Activated T-helper 2 cell treated with anti-CD3 and anti-CD28 coated beads, Interferon-gamma antibody, Interleukin-2, Interleukin-4, amounts not matched to agents 10 μg/mL and 5 μg/mL and 100 μg/mL, durations not matched to agents 14 hours and 24 hours and 36 hours (primary cell): ENCODE results near the gene PCDHGC4. TPM values are rescaled to one million over a fixed set of nuclear protein-coding genes. Genes with fewer than 3 reads are reported as not detected.

Source experiments
- DNase-seq: peaks from one replicate; pipeline ENCODE4 v3.0.0; 2021; ENCODE audit warnings: low spot score
- H3K27ac Mint-ChIP-seq: one replicate; pipeline ENCODE4 v1.8.0; 2021; ENCODE audit warnings: mixed read lengths
- H3K27me3 Mint-ChIP-seq: one replicate; pipeline ENCODE4 v1.8.0; 2021; ENCODE audit warnings: low read depth, mixed read lengths
- H3K36me3 Mint-ChIP-seq: one replicate; pipeline ENCODE4 v1.8.0; 2021; ENCODE audit warnings: low read depth, mixed read lengths
- H3K4me1 Mint-ChIP-seq: one replicate; pipeline ENCODE4 v1.8.0; 2021; ENCODE audit warnings: low read depth, mixed read lengths
- H3K4me3 Mint-ChIP-seq: one replicate; pipeline ENCODE4 v1.8.0; 2021; ENCODE audit warnings: low read depth, mild to moderate bottlenecking, moderate library complexity, mixed read lengths
- H3K9me3 Mint-ChIP-seq: one replicate; pipeline ENCODE4 v1.8.0; 2021; ENCODE audit warnings: mixed read lengths
- intact Hi-C: fragments of 100-400 bp; cut with micrococcal nuclease; formaldehyde crosslinking; loops from one replicate; pipeline ENCODE4 v1.15.1; 2023
- total RNA-seq: library from RNA; stranded (reverse); gene quantifications from 2 replicates; pipeline ENCODE4 v1.2.3, GENCODE V29; 2022

PCDHGC4 gene
- not detected in 2 replicates for total RNA-seq

GRCh38 chr5:141484641-141485311 lies at the start of gene PCDHGC4:
Gene PCDHGC4, plus strand, starts transcription at chr5:141485030. Its CDS starts 144 bp downstream, at chr5:141485174.
- no peak within 1 kb of the TSS for H3K4me3 Mint-ChIP-seq
- intact Hi-C loops, result no loop called here

GRCh38 chr5:141437221-141437620 lies 47.6 kb upstream of the PCDHGC4 start:
- Mint-ChIP-seq H3K27me3 (peaks cover 7% of the 10 kb centered on the region), H3K36me3 (no peaks in the 10 kb centered on the region), H3K27ac (no peak overlapping the region), H3K4me1 (no peaks in the 10 kb centered on the region), H3K9me3 (peaks cover 2% of the 10 kb centered on the region), H3K4me3 (no peak overlapping the region)
- intact Hi-C loops, result no loop called here
- DNase-seq, result no peak

More at GRCh38 chr5:141484641-141485311, at the start of gene PCDHGC4:
- peaks cover 68% of the 10 kb centered on the region for H3K27me3 Mint-ChIP-seq
- H3K4me1 Mint-ChIP-seq, result peaks cover 1% of the 10 kb centered on the region
- no peak for DNase-seq
- H3K36me3 Mint-ChIP-seq, result no peaks in the 10 kb centered on the region
- H3K9me3 Mint-ChIP-seq, result no peaks in the 10 kb centered on the region
- H3K27ac Mint-ChIP-seq, result no peak within 1 kb of the TSS

- DNase-seq, result no peak
- Mint-ChIP-seq H3K4me1 (no peaks in the 10 kb centered on the region), H3K27me3 (peaks cover 1% of the 10 kb centered on the region), H3K27ac (no peak overlapping the region), H3K4me3 (no peak overlapping the region), H3K36me3 (no peaks in the 10 kb centered on the region), H3K9me3 (peaks cover 6% of the 10 kb centered on the region)
- intact Hi-C loops, result no loop called here
These were observed 45.3 kb upstream of the PCDHGC4 start for GRCh38 chr5:141439411-141440141.

DNA sequence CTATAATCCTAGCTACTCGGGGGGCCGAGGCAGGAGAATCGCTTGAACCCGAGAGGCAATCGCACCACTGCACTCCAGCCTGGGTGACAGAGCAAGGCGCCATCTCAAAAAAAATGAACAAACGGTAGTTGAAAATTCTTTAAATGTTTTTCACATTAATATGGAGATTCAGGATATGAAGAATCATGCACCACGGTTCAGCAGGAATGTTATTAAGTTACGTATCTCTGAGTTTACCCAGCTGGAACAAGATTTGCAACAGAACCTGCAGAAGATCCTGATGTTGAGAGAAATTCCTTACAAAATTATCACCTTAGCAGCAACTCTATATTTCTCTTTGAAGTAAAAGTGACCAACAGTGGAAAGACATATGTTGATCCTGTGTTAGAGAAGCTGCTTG lies 44.5 kb upstream of the PCDHGC4 start:
- peaks cover 1% of the 10 kb centered on the region for H3K27me3 Mint-ChIP-seq
- DNase-seq, result no peak
- peaks cover 6% of the 10 kb centered on the region for H3K9me3 Mint-ChIP-seq
- intact Hi-C loops, result no loop called here
- H3K4me3 Mint-ChIP-seq, result no peak overlapping the region
- no peaks in the 10 kb centered on the region for H3K4me1 Mint-ChIP-seq
- H3K27ac Mint-ChIP-seq, result no peak overlapping the region
- H3K36me3 Mint-ChIP-seq, result no peaks in the 10 kb centered on the region

GRCh38 chr5:141441571-141442170 lies 43.2 kb upstream of the PCDHGC4 start:
- no peaks in the 10 kb centered on the region for H3K36me3 Mint-ChIP-seq

DNA sequence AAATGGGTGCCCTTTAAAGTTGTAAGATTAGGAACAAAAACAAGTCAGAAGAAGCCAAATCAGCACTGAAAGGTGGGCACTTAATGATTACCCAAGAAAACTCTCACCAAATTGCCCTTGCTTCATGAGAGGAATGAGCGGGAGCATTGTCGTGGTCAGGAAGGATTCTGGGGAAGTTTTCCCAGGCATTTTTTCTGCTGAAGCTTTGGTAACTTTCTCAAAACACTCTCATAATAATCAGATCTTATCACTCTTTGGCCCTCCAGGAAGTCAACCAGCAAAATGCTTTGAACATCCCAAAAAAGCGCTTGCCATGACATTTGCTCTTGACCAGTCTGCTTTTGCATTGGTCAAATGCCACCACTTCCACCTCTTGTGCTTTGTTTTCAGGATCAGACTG lies 19.5 kb upstream of the PCDHGC4 start:
- Mint-ChIP-seq H3K27me3 (peaks cover 2% of the 10 kb centered on the region), H3K36me3 (no peaks in the 10 kb centered on the region), H3K27ac (no peak overlapping the region), H3K4me3 (no peak overlapping the region), H3K4me1 (no peaks in the 10 kb centered on the region), H3K9me3 (no peaks in the 10 kb centered on the region)
- intact Hi-C loops, result no loop called here
- no peak for DNase-seq

More at GRCh38 chr5:141441571-141442170, 43.2 kb upstream of the PCDHGC4 start:
- peaks cover 6% of the 10 kb centered on the region for H3K9me3 Mint-ChIP-seq
- peaks cover under 1% of the 10 kb centered on the region for H3K27me3 Mint-ChIP-seq
- no peak for DNase-seq
- no peak overlapping the region for H3K27ac Mint-ChIP-seq
- no peak overlapping the region for H3K4me3 Mint-ChIP-seq
- intact Hi-C loops, result no loop called here
- H3K4me1 Mint-ChIP-seq, result no peaks in the 10 kb centered on the region

- Mint-ChIP-seq H3K36me3 (peaks cover 2% of the 10 kb centered on the region), H3K27ac (no peak within 1 kb of the TSS), H3K9me3 (no peaks in the 10 kb centered on the region), H3K27me3 (peaks cover 71% of the 10 kb centered on the region), H3K4me3 (peak within 1 kb of the TSS; percentile 85), H3K4me1 (peaks cover 12% of the 10 kb centered on the region)
- DNase-seq, result no peak
- intact Hi-C loops, result loop anchor here (5.0 kb wide), 2 partner anchors 37 to 53 kb away; partner anchors contain the start of gene PCDHGA11
These were observed 9.2 kb upstream of the PCDHGC4 start, which contains the start of gene PCDHGC3 for GRCh38 chr5:141475625-141476131. Gene PCDHGC3, plus strand, starts transcription at chr5:141475966. Its CDS starts 151 bp downstream, at chr5:141476117.

- H3K36me3 Mint-ChIP-seq, result peaks cover 2% of the 10 kb centered on the region
- H3K27me3 Mint-ChIP-seq, result peaks cover 76% of the 10 kb centered on the region
- peak overlapping the region; percentile 85 for H3K4me3 Mint-ChIP-seq
- no peak overlapping the region for H3K27ac Mint-ChIP-seq
- H3K9me3 Mint-ChIP-seq, result no peaks in the 10 kb centered on the region
- H3K4me1 Mint-ChIP-seq, result peaks cover 12% of the 10 kb centered on the region
- no peak for DNase-seq
- intact Hi-C loops, result loop anchor here (5.0 kb wide), 2 partner anchors 36 to 54 kb away; partner anchors contain the start of gene PCDHGA11
These were observed 8.5 kb upstream of the PCDHGC4 start for GRCh38 chr5:141476132-141476911.

DNA sequence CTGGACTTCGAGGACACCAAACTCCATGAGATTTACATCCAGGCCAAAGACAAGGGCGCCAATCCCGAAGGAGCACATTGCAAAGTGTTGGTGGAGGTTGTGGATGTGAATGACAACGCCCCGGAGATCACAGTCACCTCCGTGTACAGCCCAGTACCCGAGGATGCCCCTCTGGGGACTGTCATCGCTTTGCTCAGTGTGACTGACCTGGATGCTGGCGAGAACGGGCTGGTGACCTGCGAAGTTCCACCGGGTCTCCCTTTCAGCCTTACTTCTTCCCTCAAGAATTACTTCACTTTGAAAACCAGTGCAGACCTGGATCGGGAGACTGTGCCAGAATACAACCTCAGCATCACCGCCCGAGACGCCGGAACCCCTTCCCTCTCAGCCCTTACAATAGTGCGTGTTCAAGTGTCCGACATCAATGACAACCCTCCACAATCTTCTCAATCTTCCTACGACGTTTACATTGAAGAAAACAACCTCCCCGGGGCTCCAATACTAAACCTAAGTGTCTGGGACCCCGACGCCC lies 7.7 kb upstream of the PCDHGC4 start:
- H3K27ac Mint-ChIP-seq, result no peak overlapping the region
- peaks cover 2% of the 10 kb centered on the region for H3K36me3 Mint-ChIP-seq
- no peaks in the 10 kb centered on the region for H3K9me3 Mint-ChIP-seq
- peak overlapping the region; percentile 85 for H3K4me3 Mint-ChIP-seq
- DNase-seq, result no peak
- intact Hi-C loops, result loop anchor here (5.0 kb wide), 2 partner anchors 35 to 55 kb away; partner anchors contain the start of gene PCDHGA11
- H3K27me3 Mint-ChIP-seq, result peaks cover 76% of the 10 kb centered on the region
- peaks cover 12% of the 10 kb centered on the region for H3K4me1 Mint-ChIP-seq

DNA sequence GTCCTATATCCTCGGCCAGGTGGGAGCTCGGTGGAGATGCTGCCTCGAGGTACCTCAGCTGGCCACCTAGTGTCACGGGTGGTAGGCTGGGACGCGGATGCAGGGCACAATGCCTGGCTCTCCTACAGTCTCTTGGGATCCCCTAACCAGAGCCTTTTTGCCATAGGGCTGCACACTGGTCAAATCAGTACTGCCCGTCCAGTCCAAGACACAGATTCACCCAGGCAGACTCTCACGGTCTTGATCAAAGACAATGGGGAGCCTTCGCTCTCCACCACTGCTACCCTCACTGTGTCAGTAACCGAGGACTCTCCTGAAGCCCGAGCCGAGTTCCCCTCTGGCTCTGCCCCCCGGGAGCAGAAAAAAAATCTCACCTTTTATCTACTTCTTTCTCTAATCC lies 7.0 kb upstream of the PCDHGC4 start:
- intact Hi-C loops, result loop anchor here (5.0 kb wide), 2 partner anchors 34 to 56 kb away; partner anchors contain the start of gene PCDHGA11
- no peak for DNase-seq
- H3K4me1 Mint-ChIP-seq, result peaks cover 12% of the 10 kb centered on the region
- peaks cover 81% of the 10 kb centered on the region for H3K27me3 Mint-ChIP-seq
- H3K27ac Mint-ChIP-seq, result no peak overlapping the region
- peaks cover 2% of the 10 kb centered on the region for H3K36me3 Mint-ChIP-seq
- no peak overlapping the region for H3K4me3 Mint-ChIP-seq
- no peaks in the 10 kb centered on the region for H3K9me3 Mint-ChIP-seq

DNA sequence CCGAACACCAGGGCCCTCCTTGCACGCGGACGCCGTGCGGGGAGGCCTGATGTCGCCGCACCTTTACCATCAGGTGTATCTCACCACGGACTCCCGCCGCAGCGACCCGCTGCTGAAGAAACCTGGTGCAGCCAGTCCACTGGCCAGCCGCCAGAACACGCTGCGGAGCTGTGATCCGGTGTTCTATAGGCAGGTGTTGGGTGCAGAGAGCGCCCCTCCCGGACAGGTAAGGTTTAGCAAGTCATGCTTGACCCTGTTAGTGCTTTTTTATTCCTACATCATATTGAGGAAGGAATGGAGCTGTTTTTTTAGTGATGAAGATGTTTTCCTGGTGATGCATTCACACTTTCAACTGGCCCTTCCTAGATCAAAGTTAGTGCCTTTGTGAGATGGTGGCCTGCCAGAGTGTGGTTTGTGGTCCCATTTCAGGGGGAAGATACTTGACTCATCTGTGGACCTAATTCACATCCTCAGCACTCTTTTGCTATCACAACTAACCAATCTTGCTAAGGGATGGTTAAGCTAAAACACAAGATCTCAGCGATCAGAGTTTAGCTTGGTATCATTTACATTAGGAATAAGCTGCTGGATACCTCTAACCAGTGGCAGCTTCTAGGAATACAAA lies 6.4 kb upstream of the PCDHGC4 start:
- Mint-ChIP-seq H3K27me3 (peaks cover 83% of the 10 kb centered on the region), H3K27ac (no peak overlapping the region), H3K9me3 (no peaks in the 10 kb centered on the region), H3K4me1 (peaks cover 12% of the 10 kb centered on the region), H3K36me3 (peaks cover 2% of the 10 kb centered on the region), H3K4me3 (no peak overlapping the region)
- DNase-seq, result no peak
- intact Hi-C loops, result loop anchor here (5.0 kb wide), 2 partner anchors 34 to 56 kb away; partner anchors contain the start of gene PCDHGA11
